ENCODE data around the gene TUBA1C. TPM values are rescaled to one million over a fixed set of nuclear protein-coding genes. Genes with fewer than 3 reads are reported as not detected.

Gene TUBA1C
- total and polyA plus RNA-seq, 9 of the 15 experiments (the other 6 are each of a cell fraction or from before 2014, with no cell fraction given) = 755 to 3,012 (median 914) TPM

DNA sequence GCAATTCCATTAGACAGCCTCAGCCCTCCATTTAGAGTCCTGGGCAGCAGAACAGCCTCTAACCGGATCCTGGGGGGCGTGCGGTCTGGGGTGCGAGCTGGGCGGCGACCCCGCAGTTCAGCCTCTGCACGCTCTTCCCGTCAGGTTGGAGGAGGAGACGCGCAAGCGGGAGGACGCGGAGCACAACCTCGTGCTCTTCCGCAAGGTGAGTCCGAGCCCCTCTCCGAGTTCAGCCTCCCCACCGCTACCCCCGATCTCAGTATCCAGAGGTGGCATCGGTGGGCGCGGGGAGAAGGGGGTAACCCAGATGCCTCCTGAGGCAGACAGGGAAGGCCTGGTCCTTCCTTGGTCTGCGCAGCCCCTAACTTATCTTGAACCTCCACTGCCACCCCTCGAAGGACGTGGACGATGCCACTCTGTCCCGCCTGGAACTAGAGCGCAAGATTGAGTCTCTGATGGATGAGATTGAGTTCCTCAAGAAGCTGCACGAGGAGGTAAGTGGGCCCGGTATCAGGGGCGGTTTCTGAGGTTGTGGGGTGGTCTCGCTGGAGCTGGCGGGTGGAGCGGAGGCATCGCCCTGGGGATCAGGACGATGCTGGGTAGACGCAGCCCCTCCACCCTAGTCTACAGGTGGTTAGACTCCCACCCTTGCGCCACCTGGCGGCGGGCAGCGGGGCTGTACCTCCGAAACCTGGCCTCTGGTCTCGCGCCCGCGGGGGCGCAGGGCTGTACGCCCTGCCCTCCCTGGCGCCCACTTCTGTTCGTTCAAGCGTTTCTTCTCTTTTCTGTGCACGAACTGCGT, 31.4 kb downstream of the TUBA1C start:
- Histone ChIP-seq H3K79me2 (ENCODE audit: control insufficient read depth, insufficient read depth, low read length) (no peaks in the 10 kb centered on the region), H3K9ac (ENCODE audit: insufficient read depth in 1 of 2, low read depth in 2 of 2, low read length in 2 of 2) (peak overlapping the region; percentile 16 to 89; a peak in 3 of 4 replicates), H3K27ac (ENCODE audit: extremely low read depth, low read depth, low read length) (no peak overlapping the region), H3K36me3 (ENCODE audit: control insufficient read depth, insufficient read depth, low read length) (no peaks in the 10 kb centered on the region), H3K4me1 (replicated peaks in 1 of 2; ENCODE audit: control insufficient read depth in 2 of 2, insufficient read depth in 2 of 2, low read length in 2 of 2) (peaks cover 11 to 56% of the 10 kb centered on the region in 2 experiments; a peak in 4 of 5 replicates), H4K20me1 (replicated peaks; ENCODE audit: control insufficient read depth, insufficient read depth, low read length) (no peaks in the 10 kb centered on the region), H3K4me3 (peak overlapping the region; percentile 43), H3K9me1 (ENCODE audit: control insufficient read depth, insufficient read depth, low read length) (peaks cover 10% of the 10 kb centered on the region), H2AFZ (ENCODE audit: low read depth, low read length) (peak overlapping the region; percentile 92), H3K9me3 (replicated peaks; ENCODE audit: control insufficient read depth, insufficient read depth, low read depth, low read length) (no peaks in the 10 kb centered on the region), H3K4me2 (ENCODE audit: insufficient read depth, low read length) (peak overlapping the region; percentile 85), H3K27me3 (ENCODE audit: control insufficient read depth in 2 of 2, insufficient read depth in 2 of 2, low read length in 2 of 2) (no peaks in the 10 kb centered on the region)
- ATAC-seq = peak; percentile 89
- intact Hi-C loops (cut with micrococcal nuclease) = no loop called here
- ChIA-PET CTCF (ENCODE audit: low intra/inter-chr PET ratio) (no interaction called here), POLR2A (interaction anchor here (0.6 to 2.9 kb wide), 12 partner anchors 8 to 198 kb away, joined by 3 to 10 read pairs (median 4); partner anchors contain the start of genes DNAJC22 and TROAP)
- peak; percentile 79 to 94 (median 90) for DNase-seq (ENCODE audit: extremely low read depth in 1 of 4, low spot score in 3 of 4)
- no peak for FAIRE-seq
- BruUV-seq (replicated peaks) = TSS peak; percentile 59
- in situ Hi-C loops (cut with MboI) = no loop called here
- 38% methylated on average over 42 of the region's 54 CpGs for WGBS (ENCODE audit: insufficient coverage, low coverage, missing lambda C conversion rate)
- TF ChIP-seq EP300 (IDR thresholded peaks at IDR 0.05; ENCODE audit: low read length) (no peak), ZNF175 (CRISPR knock-in tag; IDR thresholded peaks at IDR 0.05; ENCODE audit: low read depth) (no peak), RB1 (IDR thresholded peaks at IDR 0.05; ENCODE audit: low read depth) (peak; percentile 48; the same call in 1 of the 2 replicates), ZNF518B (CRISPR knock-in tag; IDR thresholded peaks at IDR 0.05) (no peak), KLF16 (IDR thresholded peaks at IDR 0.05) (peak; percentile 67), POLR2A (conservative IDR thresholded peaks at IDR 0.05) (no peak), ZC3H4 (CRISPR knock-in tag; IDR thresholded peaks at IDR 0.05; ENCODE audit: borderline replicate concordance) (no peak), TCFL5 (CRISPR knock-in tag; conservative IDR thresholded peaks at IDR 0.05) (no peak), DDX20 (tag; IDR thresholded peaks at IDR 0.05; ENCODE audit: low read depth) (no peak), E2F5 (CRISPR knock-in tag; IDR thresholded peaks at IDR 0.05) (no peak), BRCA1 (IDR thresholded peaks at IDR 0.05) (no peak), BRCA1 (CRISPR knock-in tag; IDR thresholded peaks at IDR 0.05) (no peak), ZNF507 (tag; conservative IDR thresholded peaks at IDR 0.05) (no peak)
- TF ChIP-seq, protein P1, sequence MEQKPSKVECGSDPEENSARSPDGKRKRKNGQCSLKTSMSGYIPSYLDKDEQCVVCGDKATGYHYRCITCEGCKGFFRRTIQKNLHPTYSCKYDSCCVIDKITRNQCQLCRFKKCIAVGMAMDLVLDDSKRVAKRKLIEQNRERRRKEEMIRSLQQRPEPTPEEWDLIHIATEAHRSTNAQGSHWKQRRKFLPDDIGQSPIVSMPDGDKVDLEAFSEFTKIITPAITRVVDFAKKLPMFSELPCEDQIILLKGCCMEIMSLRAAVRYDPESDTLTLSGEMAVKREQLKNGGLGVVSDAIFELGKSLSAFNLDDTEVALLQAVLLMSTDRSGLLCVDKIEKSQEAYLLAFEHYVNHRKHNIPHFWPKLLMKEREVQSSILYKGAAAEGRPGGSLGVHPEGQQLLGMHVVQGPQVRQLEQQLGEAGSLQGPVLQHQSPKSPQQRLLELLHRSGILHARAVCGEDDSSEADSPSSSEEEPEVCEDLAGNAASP (IDR thresholded peaks at IDR 0.05) = no peak

All from K562 (cell line).